Muscle of leg (tissue), 16 donors: ENCODE results near the gene NKAP. TPM values are rescaled to one million over a fixed set of nuclear protein-coding genes. Genes with fewer than 3 reads are reported as not detected.

ENCODE experiments used
- DNase-seq: peaks from one replicate; pipeline ENCODE4 v3.0.0; 2013
- H3K27ac ChIP-seq: one replicate; pipeline ENCODE4 v1.5.1; 2013; ENCODE audit warnings: mild to moderate bottlenecking, low read length, control low read depth
- H3K27me3 ChIP-seq: one replicate; pipeline ENCODE4 v1.6.1; 2013; ENCODE audit warnings: low read length; ENCODE audit not compliant: control insufficient read depth, insufficient read depth
- H3K36me3 ChIP-seq: one replicate; pipeline ENCODE4 v1.6.1; 2013; ENCODE audit warnings: low read length; ENCODE audit not compliant: control insufficient read depth, insufficient read depth
- H3K4me1 ChIP-seq: one replicate; pipeline ENCODE4 v1.6.1; 2013; ENCODE audit warnings: low read length; ENCODE audit not compliant: control insufficient read depth, insufficient read depth
- H3K4me3 ChIP-seq: one replicate; pipeline ENCODE4 v1.5.1; 2013; ENCODE audit warnings: low read length, control low read depth
- H3K9me3 ChIP-seq: replicated peaks from 2 replicates; pipeline ENCODE4 v1.6.1; 2013; ENCODE audit warnings: low read depth, low read length; ENCODE audit not compliant: control insufficient read depth
- WGBS: methylation state at CpG from one replicate; pipeline ENCODE4 v1.1.5; 2013; ENCODE audit warnings: missing lambda C conversion rate; ENCODE audit not compliant: insufficient coverage; 5-methylcytosine and 5-hydroxymethylcytosine counted together
- long read RNA-seq, 11 donors: transcript quantifications; one replicate each; lab custom pipeline, GENCODE V29; 2026
- polyA plus RNA-seq, 8 donors: library from polyadenylated mRNA; unstranded; fragments of 120-200 nt; gene quantifications; one replicate each; pipeline versions ENCODE4 v1.2.1 to v1.2.3, GENCODE V29; 2013; ENCODE audit warnings: inconsistent platforms in 1 of 8, low replicate concordance in 1 of 8; ENCODE audit not compliant: insufficient read length in 8 of 8, insufficient read depth in 1 of 8
- total RNA-seq: library from RNA; stranded (reverse); fragments of 120-200 nt; gene quantifications from one replicate; pipeline ENCODE4 v1.2.4, GENCODE V29; 2013

NKAP gene
- total RNA-seq (5.4 TPM), polyA plus RNA-seq (1 to 10 TPM; 6.9 to 9.5 (median 8.2) TPM)
- long read RNA-seq, donor 1, full-length matches to known transcripts, result 3 of 3 reads
- long read RNA-seq, donor 1, partial matches to known transcripts, result 0 of 3 reads
- long read RNA-seq, donor 1, other reads (novel, unspliced or antisense), result 0 of 3 reads
- long read RNA-seq, donor 2, result 0 reads
- long read RNA-seq, donor 3, full-length matches to known transcripts, result 2 of 2 reads
- long read RNA-seq, donor 3, partial matches to known transcripts, result 0 of 2 reads
- long read RNA-seq, donor 3, other reads (novel, unspliced or antisense), result 0 of 2 reads
- long read RNA-seq, donor 4, full-length matches to known transcripts, result 5 of 5 reads
- long read RNA-seq, donor 4, partial matches to known transcripts, result 0 of 5 reads
- long read RNA-seq, donor 4, other reads (novel, unspliced or antisense), result 0 of 5 reads
- long read RNA-seq, donor 5, full-length matches to known transcripts, result 12 of 29 reads
- long read RNA-seq, donor 5, partial matches to known transcripts, result 17 of 29 reads
- long read RNA-seq, donor 5, other reads (novel, unspliced or antisense), result 0 of 29 reads
- long read RNA-seq, donor 6, full-length matches to known transcripts, result 2 of 9 reads
- long read RNA-seq, donor 6, partial matches to known transcripts, result 7 of 9 reads
- long read RNA-seq, donor 6, other reads (novel, unspliced or antisense), result 0 of 9 reads
- long read RNA-seq, donor 7, full-length matches to known transcripts, result 2 of 10 reads
- long read RNA-seq, donor 7, partial matches to known transcripts, result 8 of 10 reads
- long read RNA-seq, donor 7, other reads (novel, unspliced or antisense), result 0 of 10 reads
- long read RNA-seq, donor 8, full-length matches to known transcripts, result 4 of 9 reads
- long read RNA-seq, donor 8, partial matches to known transcripts, result 5 of 9 reads
- long read RNA-seq, donor 8, other reads (novel, unspliced or antisense), result 0 of 9 reads
- long read RNA-seq, donor 9, full-length matches to known transcripts, result 2 of 7 reads
- long read RNA-seq, donor 9, partial matches to known transcripts, result 5 of 7 reads
- long read RNA-seq, donor 9, other reads (novel, unspliced or antisense), result 0 of 7 reads
- long read RNA-seq, donor 10, full-length matches to known transcripts, result 3 of 14 reads
- long read RNA-seq, donor 10, partial matches to known transcripts, result 11 of 14 reads
- long read RNA-seq, donor 10, other reads (novel, unspliced or antisense), result 0 of 14 reads
- long read RNA-seq, donor 11, full-length matches to known transcripts, result 3 of 18 reads
- long read RNA-seq, donor 11, partial matches to known transcripts, result 15 of 18 reads
- long read RNA-seq, donor 11, other reads (novel, unspliced or antisense), result 0 of 18 reads

GRCh38 chrX:119943185-119943988 is at the start of gene NKAP:
Gene NKAP (minus strand): TSS chrX:119943751. CDS start chrX:119943605, 146 bp downstream.
- 37% methylated on average over 53 of the region's 59 CpGs for WGBS
- H3K27me3 ChIP-seq, result no peaks in the 10 kb centered on the region
- H3K27ac ChIP-seq, result peak within 1 kb of the TSS; percentile 91
- peak; percentile 97 for DNase-seq
- no peaks in the 10 kb centered on the region for H3K36me3 ChIP-seq
- peak within 1 kb of the TSS; percentile 61 for H3K4me3 ChIP-seq
- H3K9me3 ChIP-seq, result no peaks in the 10 kb centered on the region
- peaks cover 4% of the 10 kb centered on the region for H3K4me1 ChIP-seq

GRCh38 chrX:119991005-119991787 is 47.6 kb upstream of the NKAP start:
- H3K27me3 ChIP-seq, result peaks cover 62% of the 10 kb centered on the region
- no peak for DNase-seq
- peaks cover 3% of the 10 kb centered on the region for H3K4me1 ChIP-seq
- no peak overlapping the region for H3K4me3 ChIP-seq
- H3K9me3 ChIP-seq, result no peaks in the 10 kb centered on the region
- no peaks in the 10 kb centered on the region for H3K36me3 ChIP-seq
- no peak overlapping the region for H3K27ac ChIP-seq
- 26% methylated on average over 45 of the region's 48 CpGs for WGBS

GRCh38 chrX:119990556-119991004 is 47.0 kb upstream of the NKAP start:
- H3K36me3 ChIP-seq, result no peaks in the 10 kb centered on the region
- WGBS, result 31% methylated on average over 34 of the region's 34 CpGs
- peaks cover 58% of the 10 kb centered on the region for H3K27me3 ChIP-seq

GRCh38 chrX:119989905-119990555 is 46.5 kb upstream of the NKAP start:
- H3K27ac ChIP-seq, result no peak overlapping the region
- DNase-seq, result no peak
- H3K4me3 ChIP-seq, result no peak overlapping the region
- no peaks in the 10 kb centered on the region for H3K36me3 ChIP-seq
- H3K4me1 ChIP-seq, result peaks cover 3% of the 10 kb centered on the region
- WGBS, result 27% methylated on average over 18 of the region's 18 CpGs
- peaks cover 53% of the 10 kb centered on the region for H3K27me3 ChIP-seq
- no peaks in the 10 kb centered on the region for H3K9me3 ChIP-seq

More at GRCh38 chrX:119990556-119991004, 47.0 kb upstream of the NKAP start:
- Histone ChIP-seq H3K4me1 (peaks cover 3% of the 10 kb centered on the region), H3K4me3 (no peak overlapping the region), H3K9me3 (no peaks in the 10 kb centered on the region), H3K27ac (no peak overlapping the region)
- no peak for DNase-seq

- WGBS, result no CpG with 5 or more reads among the region's 3 CpGs
- H3K27ac ChIP-seq, result no peak overlapping the region
Observed at GRCh38 chrX:119986203-119986602, 42.7 kb upstream of the NKAP start.

GRCh38 chrX:119984652-119985051 is 41.1 kb upstream of the NKAP start:
- Histone ChIP-seq H3K9me3 (no peaks in the 10 kb centered on the region), H3K4me3 (no peak overlapping the region), H3K36me3 (no peaks in the 10 kb centered on the region), H3K27me3 (peaks cover 13% of the 10 kb centered on the region), H3K4me1 (no peaks in the 10 kb centered on the region), H3K27ac (no peak overlapping the region)
- no peak for DNase-seq
- 48% methylated on average over 4 of the region's 5 CpGs for WGBS

More at GRCh38 chrX:119986203-119986602, 42.7 kb upstream of the NKAP start:
- H3K9me3 ChIP-seq, result no peaks in the 10 kb centered on the region
- H3K27me3 ChIP-seq, result peaks cover 29% of the 10 kb centered on the region
- DNase-seq, result no peak
- H3K4me3 ChIP-seq, result no peak overlapping the region
- H3K36me3 ChIP-seq, result no peaks in the 10 kb centered on the region
- peaks cover under 1% of the 10 kb centered on the region for H3K4me1 ChIP-seq

- H3K27me3 ChIP-seq, result peaks cover 4% of the 10 kb centered on the region
- no peaks in the 10 kb centered on the region for H3K4me1 ChIP-seq
- H3K36me3 ChIP-seq, result no peaks in the 10 kb centered on the region
- H3K4me3 ChIP-seq, result no peak overlapping the region
- DNase-seq, result no peak
- H3K9me3 ChIP-seq, result no peaks in the 10 kb centered on the region
- no CpG with 5 or more reads among the region's 2 CpGs for WGBS
- no peak overlapping the region for H3K27ac ChIP-seq
Observed at GRCh38 chrX:119983494-119983893, 39.9 kb upstream of the NKAP start.

- H3K27ac ChIP-seq, result no peak overlapping the region
- DNase-seq, result no peak
- peaks cover 3% of the 10 kb centered on the region for H3K27me3 ChIP-seq
- H3K9me3 ChIP-seq, result no peaks in the 10 kb centered on the region
- no peaks in the 10 kb centered on the region for H3K4me1 ChIP-seq
- WGBS, result no CpG with 5 or more reads among the region's 3 CpGs
- H3K36me3 ChIP-seq, result no peaks in the 10 kb centered on the region
- H3K4me3 ChIP-seq, result no peak overlapping the region
Observed at GRCh38 chrX:119982145-119982544, 38.6 kb upstream of the NKAP start.
